Measurements from ENCODE around the gene NOP10.

- TF ChIP-seq CTCF (IDR thresholded peaks at IDR 0.05) (no peak), POLR2A (IDR thresholded peaks at IDR 0.05) (no peak)
Observed at GRCh38 chr15:34348735-34349300, 5.9 kb upstream of the NOP10 start.

All from heart left ventricle (tissue), 13 donors.